Activated T-helper 1 cell treated with anti-CD3 and anti-CD28 coated beads, Interleukin-2, amount 50 U/mL, for 16 hours (primary cell): ENCODE data around the gene RTN4R.

ENCODE experiments used
- DNase-seq, 2 donors: peaks; one replicate each; pipeline ENCODE4 v3.0.0-alpha.2; 2020; ENCODE audit warnings: low read depth in 1 of 2, low spot score in 1 of 2

Gene RTN4R

DNA sequence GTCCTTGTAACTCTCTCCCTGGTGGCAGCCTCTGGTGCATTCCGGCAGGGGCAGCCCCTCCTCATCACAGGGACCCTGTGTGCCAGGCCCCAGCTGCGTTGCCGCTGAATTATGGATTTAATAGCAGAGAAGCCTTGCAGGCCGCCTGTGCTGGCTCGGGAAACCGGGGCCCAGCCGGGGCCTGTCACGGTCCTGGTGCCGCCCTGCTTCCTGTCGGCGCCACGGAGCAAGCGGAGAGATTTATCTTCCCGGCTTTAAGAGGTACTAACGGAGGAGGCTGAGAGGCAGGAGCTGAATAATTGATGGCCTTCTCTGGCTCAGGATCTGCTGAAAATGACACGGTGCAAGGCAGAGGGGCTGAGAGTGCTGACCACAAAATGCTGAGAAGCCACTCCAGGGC lies 63.3 kb downstream of the RTN4R start:
- no peak for DNase-seq

DNA sequence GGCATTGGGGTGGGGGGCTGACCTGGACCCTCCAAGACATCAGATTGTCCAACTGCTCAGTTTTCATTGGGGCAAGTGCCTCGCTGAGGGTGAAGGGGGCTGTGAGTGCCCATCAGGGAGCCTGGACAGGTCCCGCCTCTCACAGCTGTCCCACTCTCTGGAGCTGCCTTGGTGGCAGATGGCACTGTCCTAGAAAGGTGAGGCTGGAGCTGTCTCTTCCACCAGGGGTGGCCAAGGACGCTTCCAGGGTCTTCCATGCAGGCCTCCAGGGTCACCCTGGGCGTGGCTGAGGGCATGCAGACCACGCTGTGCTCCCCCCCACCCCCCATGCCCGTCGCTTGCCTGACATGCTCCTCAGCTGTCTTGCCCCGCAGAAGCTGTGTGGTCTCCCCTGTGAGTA lies 63.8 kb downstream of the RTN4R start:
- DNase-seq: no peak

- DNase-seq: no peak
Observed at GRCh38 chr22:20203552-20204201, 64.4 kb downstream of the RTN4R start.

DNA sequence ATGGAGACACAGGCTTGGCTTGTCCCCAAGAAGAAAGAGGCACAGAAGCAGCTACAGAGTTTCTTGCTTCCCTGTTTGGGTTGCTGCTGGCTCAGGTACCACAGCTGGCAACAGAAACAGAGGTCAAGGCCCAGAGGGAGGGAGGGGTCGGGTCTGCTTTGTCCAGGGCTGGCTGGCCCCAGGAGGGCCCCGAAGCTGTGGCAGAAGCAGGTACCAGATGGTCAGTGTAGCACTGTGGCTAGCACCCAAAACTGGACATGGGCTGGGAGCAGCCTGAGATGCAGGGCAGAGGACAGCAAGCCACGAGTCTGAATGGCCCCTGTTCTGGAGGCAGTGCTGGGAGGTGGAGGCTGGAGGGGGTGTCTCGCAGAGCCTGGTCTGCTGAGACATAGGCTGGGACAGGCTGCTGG lies 65.0 kb downstream of the RTN4R start:
- no peak for DNase-seq

DNA sequence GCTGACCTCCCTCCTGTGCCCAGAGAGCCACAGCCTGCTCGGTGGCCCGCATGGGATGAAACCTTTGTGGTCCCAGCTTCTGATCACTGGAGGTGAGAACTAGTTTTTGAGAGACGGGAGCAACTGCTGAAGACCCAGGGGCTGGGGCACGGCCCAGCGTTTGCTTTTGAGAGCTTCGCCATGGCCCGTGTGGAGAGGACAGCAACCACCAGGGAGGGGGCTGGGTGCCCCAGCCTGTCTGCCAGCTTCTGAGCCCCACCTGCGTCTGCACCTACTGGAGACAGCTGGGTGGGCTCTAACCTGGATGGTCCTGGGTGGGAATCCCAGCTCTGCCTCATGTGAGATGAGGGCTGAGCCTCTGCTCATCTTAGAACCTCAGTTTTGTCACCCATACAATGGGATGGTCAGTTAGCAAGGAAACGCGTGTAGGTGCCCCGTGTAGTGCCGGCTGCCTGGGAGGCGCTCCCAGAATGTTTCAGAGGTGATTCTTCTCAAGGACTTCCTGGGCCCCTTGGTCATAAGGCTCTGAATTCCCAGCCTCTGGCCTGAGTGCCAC lies 66.2 kb downstream of the RTN4R start:
- no peak for DNase-seq

DNA sequence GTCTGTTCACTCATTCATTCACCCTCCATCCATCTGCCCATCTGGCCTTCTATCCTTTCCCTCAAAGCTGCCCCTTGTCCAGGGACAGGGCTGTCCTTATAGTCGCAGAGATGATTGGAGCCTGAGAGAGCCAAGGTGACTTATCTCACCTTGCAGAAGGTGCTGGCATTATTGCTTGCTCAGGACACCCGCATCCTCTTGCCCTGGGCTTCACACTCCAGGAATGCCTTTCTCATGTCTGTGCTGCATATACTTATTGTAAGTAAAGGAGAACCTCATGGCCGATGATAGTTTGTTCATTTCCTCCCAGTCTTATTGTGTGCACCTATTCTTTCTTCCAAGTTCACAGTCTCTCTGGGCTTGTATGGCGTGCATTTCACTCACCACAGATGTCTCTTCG lies 68.2 kb downstream of the RTN4R start:
- no peak for DNase-seq

GRCh38 chr22:20199413-20199842 lies 68.7 kb downstream of the RTN4R start:
- no peak for DNase-seq

DNA sequence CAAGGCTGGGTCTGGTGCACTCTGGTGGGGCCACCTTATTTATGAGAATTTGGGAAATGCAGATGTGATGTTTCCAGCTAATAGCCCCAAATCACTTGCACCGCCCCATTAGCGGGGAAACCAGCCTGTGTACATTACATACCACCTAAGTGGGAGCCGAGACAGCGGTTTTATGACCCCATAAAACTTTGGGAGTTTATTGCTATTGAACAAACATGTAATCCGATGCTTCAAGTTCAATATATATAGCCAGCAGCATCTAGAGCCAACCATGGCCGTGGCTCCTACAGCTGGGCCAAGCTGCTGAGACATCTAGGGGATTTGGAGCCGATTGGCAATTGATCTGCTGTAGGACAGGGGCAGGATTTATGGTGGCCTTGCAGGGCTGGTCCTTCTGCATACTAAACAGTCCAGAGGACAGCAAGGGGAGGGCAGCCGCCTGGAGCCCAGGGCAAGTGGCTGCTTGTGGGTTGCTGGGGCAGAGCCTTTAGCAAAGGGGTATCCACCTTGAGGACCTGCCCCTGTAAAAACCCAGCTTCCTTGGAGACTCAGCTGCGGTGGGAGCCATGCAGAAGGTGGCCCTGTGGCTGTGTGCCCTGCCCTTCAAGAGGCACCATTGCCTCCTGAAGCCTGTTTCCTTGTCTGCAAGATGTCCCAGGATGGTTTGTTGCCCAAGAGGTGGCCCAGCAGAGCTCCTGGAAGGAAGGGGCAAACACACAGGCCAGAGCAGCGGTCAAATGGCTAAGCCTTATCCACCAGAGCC lies 69.4 kb downstream of the RTN4R start:
- no peak for DNase-seq

DNA sequence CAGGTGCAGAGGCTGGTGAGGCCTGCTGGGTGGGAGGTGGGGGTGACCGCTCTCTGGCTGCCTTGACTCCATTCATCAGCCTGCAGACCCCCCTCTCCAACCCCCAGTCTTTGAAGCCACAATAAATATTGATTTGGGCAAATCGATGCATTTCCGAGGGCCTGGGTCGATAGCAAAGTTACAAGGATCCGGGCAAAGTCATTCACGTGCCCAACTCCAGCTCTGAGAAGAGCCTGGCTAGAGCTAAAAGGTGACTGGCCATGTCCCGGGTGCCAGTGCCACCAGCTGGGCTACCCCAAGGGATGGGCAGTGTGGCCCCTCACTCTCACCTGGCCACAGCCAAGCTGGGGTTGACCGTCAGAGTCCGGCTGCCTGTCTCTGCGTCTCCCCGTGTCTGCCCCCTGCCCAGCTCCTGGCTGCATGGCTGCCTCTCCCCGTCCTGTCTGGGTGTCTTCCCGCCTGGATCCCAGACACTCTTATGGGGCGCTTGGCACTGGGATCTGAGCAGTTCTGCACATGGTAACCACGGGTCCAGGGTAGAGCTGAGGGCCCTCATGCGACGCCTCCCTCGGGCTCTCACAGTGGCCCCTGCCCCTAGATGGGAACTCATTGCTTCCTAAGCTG lies 70.6 kb downstream of the RTN4R start:
- DNase-seq: no peak

DNA sequence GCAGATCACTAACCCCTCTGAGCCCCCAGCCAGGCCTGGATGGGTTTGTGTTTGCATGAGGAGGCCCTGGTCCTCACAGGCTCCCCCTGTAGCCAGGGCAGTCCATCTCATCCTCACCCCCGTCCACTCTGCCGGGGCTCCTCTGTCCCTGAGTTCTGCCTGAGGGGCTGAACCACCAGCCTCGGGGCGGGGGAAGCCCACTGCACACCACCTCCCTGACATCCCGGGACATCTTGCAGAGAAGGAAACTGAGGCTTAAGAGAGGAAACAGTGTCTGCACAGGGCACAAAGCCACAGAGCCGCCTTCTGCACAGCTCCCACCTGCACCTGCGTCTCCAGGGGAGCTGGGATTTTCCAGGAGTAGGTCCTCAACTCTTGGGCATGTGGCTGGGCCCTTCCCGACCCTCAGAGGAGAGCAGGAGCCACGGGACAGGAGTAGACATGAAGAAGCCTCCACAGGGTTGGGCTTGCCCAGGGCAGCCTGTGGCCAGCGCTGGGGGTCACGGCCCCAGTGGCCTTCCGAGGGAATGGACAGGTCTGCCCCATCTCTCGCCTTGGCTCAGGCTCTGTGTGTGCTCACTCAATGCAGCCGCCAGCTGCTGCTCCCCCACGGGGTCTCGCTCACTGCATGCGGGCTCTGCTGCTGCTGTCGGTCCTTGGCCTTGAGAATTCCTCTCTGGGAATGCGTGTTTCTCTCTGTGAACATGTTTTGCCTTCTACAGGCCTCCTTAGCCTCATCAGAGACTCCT lies 71.8 kb downstream of the RTN4R start:
- DNase-seq: no peak

DNA sequence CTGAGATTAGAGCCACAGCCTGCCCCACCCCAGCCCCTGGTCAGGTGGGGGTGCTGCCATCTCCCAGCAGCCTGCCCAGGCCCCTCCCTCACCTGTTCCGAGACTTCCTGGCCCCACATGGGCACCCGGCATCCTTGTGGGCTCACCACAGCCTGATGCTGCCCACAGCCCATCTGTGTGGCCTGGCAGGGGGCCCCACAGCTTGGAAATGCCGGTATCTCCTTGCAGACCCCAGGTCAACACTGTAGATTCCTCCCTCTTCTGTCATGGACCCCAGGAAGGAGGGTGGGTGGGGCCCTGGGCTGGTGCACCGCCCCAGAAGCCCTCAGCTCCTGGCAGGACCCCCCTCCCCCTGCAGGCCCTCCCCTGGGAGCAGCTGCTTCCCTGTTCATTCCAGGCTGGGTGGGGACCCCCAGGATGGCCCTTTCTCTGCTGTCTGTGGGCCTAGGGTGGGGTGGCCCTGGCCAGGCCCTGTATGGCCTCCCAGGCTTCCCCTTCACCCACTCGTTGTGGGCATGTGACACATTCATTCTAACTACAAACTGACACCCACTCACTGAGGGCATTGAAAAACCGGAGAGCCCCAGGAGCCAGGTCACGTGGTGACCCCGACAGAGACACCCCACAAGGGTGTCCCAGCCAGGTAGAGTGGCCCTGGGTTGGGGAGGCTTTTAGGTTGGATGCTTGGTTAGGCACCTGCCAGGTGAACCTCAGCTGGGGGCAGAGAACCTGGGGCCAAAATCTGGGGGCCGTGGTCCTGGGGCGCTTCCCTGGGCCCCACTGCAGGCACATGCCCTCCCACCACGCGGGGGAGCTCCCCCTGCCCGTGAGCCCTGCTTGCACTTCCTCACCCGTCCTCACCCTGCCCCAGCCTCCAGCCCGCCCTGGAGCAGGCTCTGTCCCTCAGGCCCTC lies 73.2 kb downstream of the RTN4R start:
- DNase-seq: no peak

DNA sequence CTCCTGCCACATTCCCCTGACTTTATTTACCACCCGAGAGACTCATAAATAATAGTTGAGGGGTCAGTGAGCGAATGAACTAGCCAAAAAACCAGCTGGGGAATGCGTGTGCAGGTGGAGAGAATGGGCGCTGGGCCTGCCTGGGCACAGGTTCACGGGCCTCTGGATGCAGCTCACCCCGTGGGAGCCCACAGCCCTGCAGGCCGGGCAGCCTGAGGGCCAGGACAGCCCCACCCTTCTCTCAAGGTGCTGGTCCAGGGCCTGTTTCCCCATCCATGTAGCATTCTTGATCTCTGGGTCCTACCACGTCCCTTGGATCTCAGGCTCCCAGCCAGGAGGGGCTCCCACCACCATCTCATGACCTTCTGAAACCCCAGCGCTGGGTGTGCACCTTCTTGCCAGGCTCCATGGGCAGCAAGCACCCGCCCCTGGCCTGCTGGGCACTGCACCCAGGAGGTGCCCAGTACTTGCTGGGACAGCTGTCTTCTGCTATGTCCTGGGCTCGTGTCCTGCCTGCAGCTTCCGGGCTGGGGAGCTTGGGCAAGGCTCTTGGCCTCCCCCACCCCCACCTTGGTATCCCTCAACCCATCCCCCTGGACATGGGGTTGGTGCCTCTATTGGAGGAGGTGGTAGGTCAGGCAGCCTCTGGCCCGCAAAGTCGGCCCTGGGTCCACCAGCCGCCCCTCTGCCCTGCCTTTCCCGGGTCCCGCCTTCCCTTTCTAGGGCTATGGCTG lies 74.2 kb downstream of the RTN4R start:
- DNase-seq: no peak

- DNase-seq: no peak
Observed at GRCh38 chr22:20192972-20193760, 75.0 kb downstream of the RTN4R start.

- DNase-seq: no peak
Observed at GRCh38 chr22:20192293-20192971, 75.7 kb downstream of the RTN4R start.

GRCh38 chr22:20191803-20192202 lies 76.3 kb downstream of the RTN4R start:
- DNase-seq: no peak
